HepG2 (cell line): ENCODE data around the gene MRFAP1. TPM values are rescaled to one million over a fixed set of nuclear protein-coding genes. Genes with fewer than 3 reads are reported as not detected.

Source experiments
- ATAC-seq: fragments of 200-7000 bp; cut with Tn5 transposase; 3 replicates; pipeline ENCODE4 v1.9.1; 2020; ENCODE audit warnings: mild to moderate bottlenecking, moderate library complexity
- BruUV-seq: library from RNA; stranded (reverse); fragments of 400-500 nt; replicated peaks from 2 replicates; lab custom pipeline; 2021; lab: Mats Ljungman, UMichigan
- CTCF ChIA-PET: fragments of 300-600 bp; formaldehyde crosslinking; extraction: SDS; loops from one replicate; lab custom pipeline; 2021; ENCODE audit warnings: low total read pairs, inconsistent platforms, low intra/inter-chr PET ratio; lab: Yijun Ruan, JAX
- POLR2A ChIA-PET: fragments of 350-600 bp; sonication (Branson Sonifier 250); formaldehyde crosslinking; loops from one replicate; lab custom pipeline; 2020; ENCODE audit warnings: antibody characterized with exemption, inconsistent platforms; lab: Yijun Ruan, JAX
- DNase-seq: peaks from one replicate; pipeline ENCODE4 v3.0.0-alpha.2; 2015; ENCODE audit warnings: low spot score
- FAIRE-seq: peaks from 3 replicates; lab custom pipeline; 2011; peaks lifted over from hg19 to GRCh38; lab: Jason Lieb, UNC
- H2AFZ ChIP-seq: one replicate; pipeline ENCODE4 v1.6.1; 2011; ENCODE audit warnings: low read length, inconsistent platforms
- H3K27ac ChIP-seq: fragments of 300-600 bp; 3 replicates; pipeline ENCODE4 v1.8.0; 2011; ENCODE audit warnings: mixed run types, mild to moderate bottlenecking, mixed read lengths, low read length, inconsistent platforms; ENCODE audit not compliant: insufficient read depth; ENCODE audit errors: extremely low read length
- H3K27me3 ChIP-seq, 2 experiments: fragments of 200-600 bp in 1 of 2; 2 replicates in 1 of 2; 3 replicates in 1 of 2; pipeline versions ENCODE4 v1.6.0 to v1.8.0; 2011; ENCODE audit warnings: low read length in 2 of 2, mild to moderate bottlenecking in 2 of 2, moderate library complexity in 2 of 2, inconsistent platforms in 1 of 2; ENCODE audit not compliant: insufficient read depth in 2 of 2, control insufficient read depth in 1 of 2
- H3K36me3 ChIP-seq, 2 experiments: fragments of 200-600 bp in 1 of 2; replicated peaks in 1 of 2; 2 replicates in 1 of 2; 3 replicates in 1 of 2; pipeline versions ENCODE4 v1.5.1 to v1.8.0; 2011; ENCODE audit warnings: low read length in 2 of 2, inconsistent platforms in 1 of 2; ENCODE audit not compliant: insufficient read depth in 2 of 2, control insufficient read depth in 1 of 2
- H3K4me1 ChIP-seq: 2 replicates; pipeline ENCODE4 v1.5.1; 2012; ENCODE audit warnings: low read length, inconsistent platforms; ENCODE audit not compliant: insufficient read depth
- H3K4me2 ChIP-seq: 2 replicates; pipeline ENCODE4 v1.6.0; 2011; ENCODE audit warnings: low read depth, low read length, inconsistent platforms
- H3K4me3 ChIP-seq, 3 experiments: fragments of 200-600 bp in 1 of 3; sonication (generic), shearing (Covaris generic) in 1 of 3; replicated peaks in 1 of 3; 2 replicates each; pipeline ENCODE4 v1.5.1; 2011 to 2016; ENCODE audit warnings: low read length in 3 of 3, inconsistent platforms in 2 of 3, low read depth in 2 of 3, mild to moderate bottlenecking in 2 of 3, control low read depth in 1 of 3, mixed read lengths in 1 of 3; ENCODE audit not compliant: insufficient read depth in 1 of 3
- H3K79me2 ChIP-seq: one replicate; pipeline ENCODE4 v1.6.1; 2011; ENCODE audit warnings: low read length, inconsistent platforms; ENCODE audit not compliant: insufficient read depth
- H3K9ac ChIP-seq: 2 replicates; pipeline ENCODE4 v1.6.0; 2011; ENCODE audit warnings: mild to moderate bottlenecking, low read depth, low read length, inconsistent platforms; ENCODE audit not compliant: insufficient read depth
- H3K9me3 ChIP-seq: 2 replicates; pipeline ENCODE4 v1.5.1; 2012; ENCODE audit warnings: mild to moderate bottlenecking, low read length
- H4K20me1 ChIP-seq: 2 replicates; pipeline ENCODE4 v1.6.0; 2011; ENCODE audit warnings: inconsistent platforms, mild to moderate bottlenecking, low read length, moderate library complexity; ENCODE audit not compliant: insufficient read depth
- ZBTB33 ChIP-seq: sonication (generic); formaldehyde crosslinking; IDR thresholded peaks from 2 replicates; pipeline ENCODE4 v1.4.0; 2020; ENCODE audit warnings: missing genetic modification reagents
- ZKSCAN5 ChIP-seq: sonication (generic); formaldehyde crosslinking; IDR thresholded peaks from 2 replicates; pipeline ENCODE4 v1.5.1; 2020; ENCODE audit warnings: mild to moderate bottlenecking, missing genetic modification reagents
- ZNF543 ChIP-seq: sonication (generic); formaldehyde crosslinking; IDR thresholded peaks from 2 replicates; pipeline ENCODE4 v1.4.0; 2020; ENCODE audit warnings: mild to moderate bottlenecking, missing genetic modification reagents
- ZNF781 ChIP-seq: sonication (generic); formaldehyde crosslinking; IDR thresholded peaks from 2 replicates; pipeline ENCODE4 v1.5.1; 2020; ENCODE audit warnings: borderline replicate concordance, mild to moderate bottlenecking, missing genetic modification reagents; ENCODE audit errors: not compliant biosample characterization
- ZSCAN22 ChIP-seq: sonication (generic); formaldehyde crosslinking; IDR thresholded peaks from 2 replicates; pipeline ENCODE4 v1.4.0; 2020; ENCODE audit warnings: mild to moderate bottlenecking, missing genetic modification reagents
- WGBS: methylation state at CpG from one replicate; pipeline ENCODE4 v1.1.6; 2017; ENCODE audit warnings: low lambda C conversion rate; 5-methylcytosine and 5-hydroxymethylcytosine counted together
- in situ Hi-C: cut with HindIII; loops from 2 replicates; pipeline ENCODE4 v1.10.0; 2017; ENCODE audit warnings: low pct_unique_long_range_greater_than_20kb; ENCODE audit not compliant: extremely low pct_ligation_motif_present
- intact Hi-C: fragments of 100-400 bp; cut with micrococcal nuclease; formaldehyde crosslinking; loops from one replicate; pipeline ENCODE4 v1.10.0; 2022; ENCODE audit not compliant: unreplicated experiment
- polyA plus RNA-seq, 8 experiments: library from polyadenylated mRNA; depleted of rRNA in 3 of 8; stranded (reverse) in 7 of 8; unstranded in 1 of 8; fragments of >200 nt; fragmentation: Illumina TruSeq in 4 of 8; extraction: Trizol in 4 of 8; gene quantifications; 2 replicates each; pipeline versions ENCODE4 v1.2.1 to v1.2.3, GENCODE V29; 2011 to 2016; ENCODE audit warnings: low read depth in 4 of 8, missing spikeins in 1 of 8, mixed read lengths in 1 of 8; ENCODE audit not compliant: insufficient read depth in 1 of 8
- total RNA-seq, 5 experiments: library from RNA; depleted of rRNA; stranded (reverse); fragments of >200 nt; fragmentation: Illumina TruSeq; extraction: Trizol; gene quantifications; 2 replicates each; pipeline ENCODE4 v1.2.3, GENCODE V29; 2016; ENCODE audit warnings: low read depth in 1 of 5

Gene MRFAP1
- total and polyA plus RNA-seq, 2 of the 13 experiments (the other 11 are each of a cell fraction or from before 2014, with no cell fraction given), result 112 to 158 TPM

- in situ Hi-C loops, result no loop called here
- CTCF ChIA-PET, result no interaction called here
- FAIRE-seq (no peak), ATAC-seq (no peak), DNase-seq (no peak)
- intact Hi-C loops, result loop anchor here (10.0 kb wide), 1 partner anchor 58 kb away; no protein-coding TSS in a partner anchor
- H2AFZ ChIP-seq, result no peak overlapping the region
- POLR2A ChIA-PET, result no interaction called here
- H3K36me3 ChIP-seq, result no peaks in the 10 kb centered on the region
- peaks cover 3% of the 10 kb centered on the region for H3K79me2 ChIP-seq
- H3K27ac ChIP-seq, result no peak overlapping the region
- no peak overlapping the region for H3K9ac ChIP-seq
- peaks cover 44% of the 10 kb centered on the region for H3K4me1 ChIP-seq
- no peak overlapping the region for H3K4me3 ChIP-seq
- no peaks in the 10 kb centered on the region for H3K9me3 ChIP-seq
- no peaks in the 10 kb centered on the region for H3K27me3 ChIP-seq
- H3K4me2 ChIP-seq, result no peak overlapping the region
- TF ChIP-seq ZSCAN22 (CRISPR knock-in tag) (0 out of 2 replicates have a peak, but pooled peaks have one; percentile 63), ZKSCAN5 (CRISPR knock-in tag) (no peak), ZNF543 (CRISPR knock-in tag) (peak; percentile 62; the same call in 1 of the 2 replicates)
- WGBS, result 84% methylated on average over 7 of the region's 11 CpGs
- H4K20me1 ChIP-seq, result no peaks in the 10 kb centered on the region
- BruUV-seq, result no TSS peak
Measured at GRCh38 chr4:6682862-6683590, 42.5 kb downstream of the MRFAP1 start.

- CTCF ChIA-PET, result no interaction called here
- no TSS peak for BruUV-seq
- Histone ChIP-seq H3K27ac (no peak overlapping the region), H3K4me2 (no peak overlapping the region), H3K9ac (no peak overlapping the region), H2AFZ (no peak overlapping the region), H3K4me1 (peaks cover 54% of the 10 kb centered on the region), H3K36me3 (no peaks in the 10 kb centered on the region), H3K9me3 (no peaks in the 10 kb centered on the region), H4K20me1 (no peaks in the 10 kb centered on the region), H3K79me2 (no peaks in the 10 kb centered on the region), H3K27me3 (no peaks in the 10 kb centered on the region), H3K4me3 (no peak overlapping the region)
- TF ChIP-seq ZBTB33 (CRISPR knock-in tag), result peak; percentile 42; the same call in 1 of the 2 replicates
- no peak for TF ChIP-seq ZNF781 (CRISPR knock-in tag)
- 82% methylated on average over 9 of the region's 11 CpGs for WGBS
- intact Hi-C loops (loop anchor here (5.0 to 10.0 kb wide), 2 partner anchors 42 to 60 kb away; partner anchors contain the start of gene MRFAP1), in situ Hi-C loops (no loop called here)
- POLR2A ChIA-PET, result no interaction called here
- no peak for DNase-seq
- FAIRE-seq, result no peak
- no peak for ATAC-seq
Measured at GRCh38 chr4:6684656-6685055, 44.2 kb downstream of the MRFAP1 start.
